ENCODE measurements around the gene RBM11.

- TF ChIP-seq CTCF (IDR thresholded peaks at IDR 0.05) (no peak), POLR2A (IDR thresholded peaks at IDR 0.05) (no peak)
Observed at GRCh38 chr21:14271053-14271452, 55.1 kb downstream of the RBM11 start.
